Measurements from ENCODE around the gene ZNF747. TPM values are rescaled to one million over a fixed set of nuclear protein-coding genes. Genes with fewer than 3 reads are reported as not detected.
A peak's percentile ranks its signal among the peaks of the same experiment; 100 is the strongest.

The ZNF747 gene
- total RNA-seq, 1 donor from 2014 or later = 5.2 TPM

GRCh38 chr16:30491744-30492308 lies 42.8 kb downstream of the ZNF747 start:
- Histone ChIP-seq H2AFZ (ENCODE audit: low read depth, low read length) (no peak overlapping the region), H3K27ac (ENCODE audit: low read depth, low read length) (no peak overlapping the region), H3K4me1 (ENCODE audit: insufficient read depth, low read length) (peaks cover 8% of the 10 kb centered on the region), H3K4me3 (ENCODE audit: insufficient read depth, low read depth, low read length) (no peak overlapping the region), H3K9me3 (ENCODE audit: insufficient read depth, low read depth, low read length) (no peaks in the 10 kb centered on the region), H4K20me1 (ENCODE audit: insufficient read depth, low read length) (no peaks in the 10 kb centered on the region), H3K79me2 (ENCODE audit: insufficient read depth, low read length) (no peaks in the 10 kb centered on the region), H3K4me2 (ENCODE audit: low read length) (peak overlapping the region; percentile 41), H3K9ac (ENCODE audit: low read length) (no peak overlapping the region), H3K27me3 (ENCODE audit: insufficient read depth, low read length) (no peaks in the 10 kb centered on the region), H3K36me3 (ENCODE audit: insufficient read depth, low read length) (no peaks in the 10 kb centered on the region)
- Mint-ChIP-seq H3K9me3 (ENCODE audit: unreplicated experiment) (no peaks in the 10 kb centered on the region), H3K36me3 (ENCODE audit: low read depth, unreplicated experiment) (no peaks in the 10 kb centered on the region), H3K27ac (ENCODE audit: unreplicated experiment) (no peak overlapping the region), H3K4me1 (ENCODE audit: low read depth, unreplicated experiment) (peaks cover 4% of the 10 kb centered on the region), H3K4me3 (ENCODE audit: unreplicated experiment) (no peak overlapping the region), H3K27me3 (ENCODE audit: low read depth, unreplicated experiment) (peaks cover 10% of the 10 kb centered on the region)
- DNase-seq (ENCODE audit: low read depth) (peak; percentile 77), FAIRE-seq (peak; percentile 23)
- no peak for TF ChIP-seq EZH2 (IDR thresholded peaks at IDR 0.05; ENCODE audit: insufficient read depth, low read length)
- no peak for TF ChIP-seq CTCF (IDR thresholded peaks at IDR 0.05; ENCODE audit: insufficient read depth, low read depth, low read length)

GRCh38 chr16:30491229-30491628 lies 43.4 kb downstream of the ZNF747 start:
- Mint-ChIP-seq H3K36me3 (ENCODE audit: low read depth, unreplicated experiment) (no peaks in the 10 kb centered on the region), H3K27me3 (ENCODE audit: low read depth, unreplicated experiment) (peaks cover 13% of the 10 kb centered on the region), H3K4me1 (ENCODE audit: low read depth, unreplicated experiment) (peaks cover 4% of the 10 kb centered on the region), H3K27ac (ENCODE audit: unreplicated experiment) (no peak overlapping the region), H3K4me3 (ENCODE audit: unreplicated experiment) (no peak overlapping the region), H3K9me3 (ENCODE audit: unreplicated experiment) (no peaks in the 10 kb centered on the region)
- no peak overlapping the region for H3K4me2 ChIP-seq (ENCODE audit: low read length)
- no peak overlapping the region for H3K4me3 ChIP-seq (ENCODE audit: insufficient read depth, low read depth, low read length)
- H3K36me3 ChIP-seq (ENCODE audit: insufficient read depth, low read length) = no peaks in the 10 kb centered on the region
- no peak overlapping the region for H2AFZ ChIP-seq (ENCODE audit: low read depth, low read length)
- no peak overlapping the region for H3K27ac ChIP-seq (ENCODE audit: low read depth, low read length)
- no peak overlapping the region for H3K9ac ChIP-seq (ENCODE audit: low read length)
- H3K4me1 ChIP-seq (ENCODE audit: insufficient read depth, low read length) = peaks cover 8% of the 10 kb centered on the region
- no peaks in the 10 kb centered on the region for H3K79me2 ChIP-seq (ENCODE audit: insufficient read depth, low read length)
- DNase-seq (ENCODE audit: low read depth) = no peak
- no peaks in the 10 kb centered on the region for H3K9me3 ChIP-seq (ENCODE audit: insufficient read depth, low read depth, low read length)
- TF ChIP-seq EZH2 (IDR thresholded peaks at IDR 0.05; ENCODE audit: insufficient read depth, low read length) = no peak
- TF ChIP-seq CTCF (IDR thresholded peaks at IDR 0.05; ENCODE audit: insufficient read depth, low read depth, low read length) = no peak
- no peak for FAIRE-seq
- no peaks in the 10 kb centered on the region for H4K20me1 ChIP-seq (ENCODE audit: insufficient read depth, low read length)
- no peaks in the 10 kb centered on the region for H3K27me3 ChIP-seq (ENCODE audit: insufficient read depth, low read length)

GRCh38 chr16:30490210-30490609 lies 44.4 kb downstream of the ZNF747 start:
- Histone ChIP-seq H3K9ac (ENCODE audit: low read length) (no peak overlapping the region), H3K4me2 (ENCODE audit: low read length) (no peak overlapping the region), H3K36me3 (ENCODE audit: insufficient read depth, low read length) (no peaks in the 10 kb centered on the region), H3K9me3 (ENCODE audit: insufficient read depth, low read depth, low read length) (no peaks in the 10 kb centered on the region), H3K4me3 (ENCODE audit: insufficient read depth, low read depth, low read length) (no peak overlapping the region), H2AFZ (ENCODE audit: low read depth, low read length) (no peak overlapping the region), H3K27me3 (ENCODE audit: insufficient read depth, low read length) (no peaks in the 10 kb centered on the region), H3K4me1 (ENCODE audit: insufficient read depth, low read length) (peaks cover 8% of the 10 kb centered on the region), H3K79me2 (ENCODE audit: insufficient read depth, low read length) (no peaks in the 10 kb centered on the region), H4K20me1 (ENCODE audit: insufficient read depth, low read length) (no peaks in the 10 kb centered on the region), H3K27ac (ENCODE audit: low read depth, low read length) (no peak overlapping the region)
- H3K27ac Mint-ChIP-seq (ENCODE audit: unreplicated experiment) = no peak overlapping the region
- DNase-seq (ENCODE audit: low read depth) (no peak), FAIRE-seq (no peak)
- H3K4me3 Mint-ChIP-seq (ENCODE audit: unreplicated experiment) = peak overlapping the region; percentile 50
- H3K4me1 Mint-ChIP-seq (ENCODE audit: low read depth, unreplicated experiment) = peaks cover 4% of the 10 kb centered on the region
- H3K9me3 Mint-ChIP-seq (ENCODE audit: unreplicated experiment) = no peaks in the 10 kb centered on the region
- no peaks in the 10 kb centered on the region for H3K36me3 Mint-ChIP-seq (ENCODE audit: low read depth, unreplicated experiment)
- H3K27me3 Mint-ChIP-seq (ENCODE audit: low read depth, unreplicated experiment) = peaks cover 13% of the 10 kb centered on the region
- TF ChIP-seq EZH2 (IDR thresholded peaks at IDR 0.05; ENCODE audit: insufficient read depth, low read length) (no peak), CTCF (IDR thresholded peaks at IDR 0.05; ENCODE audit: insufficient read depth, low read depth, low read length) (no peak)

All from astrocyte (in vitro differentiated cells and primary cell).